Measurements from ENCODE around the gene STRADA. TPM values are rescaled to one million over a fixed set of nuclear protein-coding genes. Genes with fewer than 3 reads are reported as not detected.
"Not testable (repeated sequence)": the region's sequence is repeated elsewhere in the genome, so short reads cannot be mapped to it uniquely, and the experiment has no call there.

Gene STRADA
- total RNA-seq, 3 donors from 2014 or later: 29.1 to 34.0 (median 29.6) TPM

DNA sequence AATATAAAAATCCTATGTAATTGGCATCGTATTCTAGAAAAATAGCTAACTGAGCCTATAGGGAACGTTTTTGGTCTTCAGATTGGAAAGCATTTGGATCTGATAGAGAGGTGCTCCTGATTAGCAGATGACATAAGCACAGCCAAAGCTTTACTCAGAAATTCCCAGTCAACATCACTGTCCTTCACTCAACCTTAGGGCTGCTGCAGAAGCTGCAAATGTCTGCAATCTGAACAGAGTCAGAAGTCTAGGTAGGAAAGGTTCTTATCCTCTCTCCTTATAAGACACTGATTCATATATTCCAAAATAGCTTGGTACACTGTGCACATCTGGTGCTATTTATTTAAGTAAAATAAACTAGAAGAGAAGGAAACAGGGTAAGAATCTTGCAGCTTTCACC, 19.2 kb downstream of the STRADA start:
- no peak for ATAC-seq
- no peaks in the 10 kb centered on the region for H3K9me3 ChIP-seq
- H3K4me1 ChIP-seq (ENCODE audit: low read depth): no peaks in the 10 kb centered on the region
- H3K4me3 ChIP-seq: no peak overlapping the region
- no peak for DNase-seq
- TF ChIP-seq, protein P1, sequence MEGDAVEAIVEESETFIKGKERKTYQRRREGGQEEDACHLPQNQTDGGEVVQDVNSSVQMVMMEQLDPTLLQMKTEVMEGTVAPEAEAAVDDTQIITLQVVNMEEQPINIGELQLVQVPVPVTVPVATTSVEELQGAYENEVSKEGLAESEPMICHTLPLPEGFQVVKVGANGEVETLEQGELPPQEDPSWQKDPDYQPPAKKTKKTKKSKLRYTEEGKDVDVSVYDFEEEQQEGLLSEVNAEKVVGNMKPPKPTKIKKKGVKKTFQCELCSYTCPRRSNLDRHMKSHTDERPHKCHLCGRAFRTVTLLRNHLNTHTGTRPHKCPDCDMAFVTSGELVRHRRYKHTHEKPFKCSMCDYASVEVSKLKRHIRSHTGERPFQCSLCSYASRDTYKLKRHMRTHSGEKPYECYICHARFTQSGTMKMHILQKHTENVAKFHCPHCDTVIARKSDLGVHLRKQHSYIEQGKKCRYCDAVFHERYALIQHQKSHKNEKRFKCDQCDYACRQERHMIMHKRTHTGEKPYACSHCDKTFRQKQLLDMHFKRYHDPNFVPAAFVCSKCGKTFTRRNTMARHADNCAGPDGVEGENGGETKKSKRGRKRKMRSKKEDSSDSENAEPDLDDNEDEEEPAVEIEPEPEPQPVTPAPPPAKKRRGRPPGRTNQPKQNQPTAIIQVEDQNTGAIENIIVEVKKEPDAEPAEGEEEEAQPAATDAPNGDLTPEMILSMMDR (IDR thresholded peaks at IDR 0.05): no peak
- intact Hi-C loops (cut with DNase I, micrococcal nuclease): no loop called here
- H3K36me3 ChIP-seq (ENCODE audit: low read depth): no peaks in the 10 kb centered on the region

DNA sequence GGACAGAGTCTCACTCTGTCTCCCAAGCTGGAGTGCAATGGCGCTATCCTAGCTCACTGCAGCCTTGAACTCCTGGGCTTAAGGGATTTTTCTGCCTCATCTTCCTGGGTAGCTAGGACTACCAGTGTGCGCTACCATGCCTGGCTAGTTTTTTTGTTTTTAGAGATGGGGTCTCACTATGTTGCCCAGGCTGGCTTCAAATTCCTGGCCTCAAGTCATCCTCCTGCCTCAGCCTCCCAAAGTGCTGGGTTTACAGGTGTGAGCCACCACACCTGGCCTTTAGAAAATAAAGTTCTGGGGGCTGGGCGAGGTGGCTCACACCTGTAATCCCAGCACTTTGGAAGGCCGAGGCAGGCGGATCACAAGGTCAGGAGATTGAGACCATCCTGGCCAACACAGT, 21.4 kb downstream of the STRADA start:
- H3K9me3 ChIP-seq; H3K4me3 ChIP-seq; DNase-seq; H3K36me3 ChIP-seq (ENCODE audit: low read depth); intact Hi-C loops (cut with DNase I, micrococcal nuclease); ATAC-seq; H3K4me1 ChIP-seq (ENCODE audit: low read depth): not testable (repeated sequence)

DNA sequence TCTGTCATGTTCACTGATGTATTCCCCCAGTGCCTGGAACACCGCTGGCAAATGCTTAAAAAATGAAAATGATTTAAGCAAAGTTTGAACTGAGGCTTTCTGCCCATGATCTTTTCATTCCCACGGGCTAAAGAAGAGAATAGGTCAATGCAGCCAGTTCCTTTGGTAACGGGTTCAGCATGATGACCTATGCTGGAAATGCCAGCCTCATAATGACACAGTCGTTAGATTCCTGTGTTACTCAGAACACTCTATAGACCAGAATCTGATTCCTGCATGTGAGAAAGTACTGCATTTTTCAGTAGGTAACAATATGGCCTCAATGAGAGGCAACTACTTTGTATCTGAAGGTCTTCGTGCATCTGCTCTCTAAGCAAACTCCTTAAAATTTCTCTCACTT, 22.6 kb downstream of the STRADA start:
- TF ChIP-seq, protein P1 (IDR thresholded peaks at IDR 0.05): no peak
- intact Hi-C loops (cut with DNase I, micrococcal nuclease): no loop called here
- ATAC-seq (no peak), DNase-seq (no peak)
- no peaks in the 10 kb centered on the region for H3K4me1 ChIP-seq (ENCODE audit: low read depth)
- no peak overlapping the region for H3K4me3 ChIP-seq
- H3K9me3 ChIP-seq: no peaks in the 10 kb centered on the region
- no peaks in the 10 kb centered on the region for H3K36me3 ChIP-seq (ENCODE audit: low read depth)

DNA sequence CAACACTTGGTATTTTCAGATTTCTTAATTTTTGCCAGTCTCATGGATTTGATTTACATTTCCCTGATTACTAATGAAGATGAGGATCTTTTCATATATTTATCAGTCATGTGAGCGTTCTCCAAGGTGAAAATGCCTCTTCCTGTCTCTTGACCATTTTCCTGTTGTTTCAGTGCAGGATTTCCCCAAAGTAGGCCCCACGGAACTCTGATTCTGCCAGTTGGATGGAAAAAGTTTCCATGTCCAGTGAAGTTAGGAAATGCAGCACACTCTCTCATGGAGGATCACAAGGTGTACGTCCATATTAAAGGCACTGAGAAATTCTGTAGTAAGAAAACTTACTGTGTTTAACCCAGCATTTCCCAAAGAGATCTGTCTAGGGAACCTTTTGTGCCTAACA, 25.2 kb downstream of the STRADA start:
- TF ChIP-seq, protein P1 (IDR thresholded peaks at IDR 0.05): no peak
- DNase-seq (no peak), ATAC-seq (no peak)
- H3K36me3 ChIP-seq (ENCODE audit: low read depth): no peaks in the 10 kb centered on the region
- intact Hi-C loops (cut with DNase I, micrococcal nuclease): no loop called here
- H3K4me3 ChIP-seq: no peak overlapping the region
- no peaks in the 10 kb centered on the region for H3K4me1 ChIP-seq (ENCODE audit: low read depth)
- H3K9me3 ChIP-seq: no peaks in the 10 kb centered on the region

DNA sequence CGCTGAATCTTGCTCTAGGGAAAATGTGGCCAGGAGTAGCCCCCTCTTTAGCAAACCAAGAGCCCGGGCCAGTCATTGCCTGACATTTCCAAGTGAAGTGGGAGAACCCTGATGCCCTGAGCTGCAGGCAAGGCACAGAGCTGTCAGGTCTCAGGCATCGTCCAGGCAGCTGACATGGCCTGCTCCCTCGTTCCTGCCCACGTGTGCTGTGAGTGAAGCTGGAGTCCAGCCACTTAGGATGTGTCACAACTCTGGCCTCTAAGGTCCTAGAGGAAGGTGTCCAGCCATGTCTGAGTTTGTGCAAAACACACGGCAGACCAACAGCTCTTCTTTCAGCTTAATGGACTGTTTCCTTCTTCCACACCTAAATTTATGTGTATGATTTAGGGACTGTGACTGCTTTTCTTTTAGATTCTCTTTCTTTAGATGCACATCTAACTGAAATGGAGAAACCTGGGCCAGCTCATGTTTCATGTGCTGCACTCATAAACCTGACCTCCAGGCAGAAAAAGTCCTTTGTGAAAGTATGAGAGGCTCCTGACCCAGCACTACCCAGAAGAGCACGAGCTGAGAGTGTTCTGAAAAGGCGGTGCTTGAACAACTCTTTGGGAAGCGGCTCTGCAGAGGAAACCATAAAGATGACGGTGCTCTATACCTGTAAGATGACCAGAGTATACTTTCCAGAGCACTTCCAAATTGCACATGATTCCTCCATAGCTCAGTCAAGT, 26.9 kb downstream of the STRADA start:
- DNase-seq (no peak), ATAC-seq (no peak)
- Histone ChIP-seq H3K4me3 (no peak overlapping the region), H3K9me3 (no peaks in the 10 kb centered on the region), H3K4me1 (ENCODE audit: low read depth) (no peaks in the 10 kb centered on the region), H3K36me3 (ENCODE audit: low read depth) (no peaks in the 10 kb centered on the region)
- TF ChIP-seq, protein P1 (IDR thresholded peaks at IDR 0.05): no peak
- intact Hi-C loops (cut with DNase I, micrococcal nuclease): no loop called here

DNA sequence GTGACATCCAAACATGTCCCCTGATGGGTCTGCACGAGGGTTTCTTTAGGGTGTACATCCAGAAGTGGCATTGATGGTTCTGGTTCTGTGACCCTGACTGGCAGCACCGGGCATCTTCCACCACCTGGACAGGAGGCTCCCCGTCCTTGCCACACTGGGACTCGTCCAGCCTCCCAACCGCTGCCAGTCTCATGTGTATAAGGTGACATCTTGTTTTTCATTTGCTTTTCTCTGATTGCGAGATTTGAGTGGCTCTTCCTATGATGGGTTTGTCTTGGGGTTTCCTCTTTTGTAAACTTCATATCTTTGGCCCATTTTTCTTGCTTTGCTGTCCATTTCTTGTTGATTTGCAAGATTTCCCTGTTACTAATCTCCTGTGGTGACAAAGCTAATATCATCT, 32.5 kb downstream of the STRADA start:
- Histone ChIP-seq H3K9me3 (no peaks in the 10 kb centered on the region), H3K36me3 (ENCODE audit: low read depth) (no peaks in the 10 kb centered on the region), H3K4me3 (no peak overlapping the region), H3K4me1 (ENCODE audit: low read depth) (no peaks in the 10 kb centered on the region)
- intact Hi-C loops (cut with DNase I, micrococcal nuclease): no loop called here
- DNase-seq (no peak), ATAC-seq (no peak)
- TF ChIP-seq, protein P1 (IDR thresholded peaks at IDR 0.05): no peak

Data from mucosa of descending colon (tissue), 3 donors.